ENCODE results near the gene GNA15. TPM values are rescaled to one million over a fixed set of nuclear protein-coding genes. Genes with fewer than 3 reads are reported as not detected.

GNA15 gene
- total and polyA plus RNA-seq, 2 donors (not counting 3 experiments of a cell fraction or from before 2014, with no cell fraction given), result 0.17 TPM; not detected in 1

DNA sequence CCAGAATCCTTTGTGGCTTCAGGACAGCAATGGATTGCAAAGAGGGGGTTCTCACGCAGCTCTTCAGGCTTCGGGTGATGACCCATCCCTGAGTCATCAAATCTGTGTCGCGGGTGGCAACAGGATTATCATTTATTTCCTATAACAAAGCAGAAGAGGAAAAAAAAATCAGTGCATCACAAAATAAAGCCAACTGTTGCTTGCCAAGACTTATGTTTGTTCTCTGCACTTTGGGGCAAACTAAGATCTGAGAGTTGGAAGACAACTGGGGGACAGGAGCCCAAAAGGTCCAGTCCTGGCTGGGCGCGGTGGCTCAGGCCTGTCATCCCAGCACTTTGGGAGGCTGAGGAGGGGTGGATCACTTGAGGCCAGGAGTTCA lies 6.4 kb downstream of the GNA15 start:
- Histone ChIP-seq H3K79me2 (ENCODE audit: control insufficient read depth, insufficient read depth, low read length) (no peaks in the 10 kb centered on the region), H3K4me3 (replicated peaks in 1 of 3; ENCODE audit: insufficient read depth in 1 of 3, low read depth in 1 of 3, low read length in 3 of 3) (no peak overlapping the region), H3K36me3 (ENCODE audit: control insufficient read depth in 2 of 2, extremely low read depth in 1 of 2, insufficient read depth in 2 of 2, low read length in 2 of 2) (no peaks in the 10 kb centered on the region), H2AFZ (ENCODE audit: low read depth, low read length) (peak overlapping the region; percentile 44), H3K4me1 (ENCODE audit: control insufficient read depth, extremely low read depth, insufficient read depth, low read length) (peaks cover 23% of the 10 kb centered on the region), H3K9ac (replicated peaks; ENCODE audit: extremely low read depth, insufficient read depth, low read length) (peak overlapping the region; percentile 67), H3K9me1 (replicated peaks; ENCODE audit: control insufficient read depth, extremely low read depth, insufficient read depth, low read length) (no peaks in the 10 kb centered on the region), H3K27ac (ENCODE audit: insufficient read depth, low read depth, low read length) (peak overlapping the region; percentile 97), H3K9me3 (replicated peaks; ENCODE audit: control insufficient read depth, insufficient read depth, low read length) (no peaks in the 10 kb centered on the region), H3K4me2 (ENCODE audit: insufficient read depth, low read length) (peak overlapping the region; percentile 32), H3K27me3 (ENCODE audit: control insufficient read depth in 2 of 2, insufficient read depth in 2 of 2, low read length in 2 of 2) (no peaks in the 10 kb centered on the region), H4K20me1 (replicated peaks; ENCODE audit: control insufficient read depth, extremely low read depth, insufficient read depth, low read length) (no peaks in the 10 kb centered on the region)
- dilution Hi-C loops (cut with MboI; ENCODE audit: extremely low pct_ligation_motif_present, low sequenced_read_pairs), result no loop called here
- peak; percentile 94 for TF ChIP-seq FOS (IDR thresholded peaks at IDR 0.05; ENCODE audit: borderline replicate concordance, insufficient read depth, low read length)
- TF ChIP-seq, protein P1, sequence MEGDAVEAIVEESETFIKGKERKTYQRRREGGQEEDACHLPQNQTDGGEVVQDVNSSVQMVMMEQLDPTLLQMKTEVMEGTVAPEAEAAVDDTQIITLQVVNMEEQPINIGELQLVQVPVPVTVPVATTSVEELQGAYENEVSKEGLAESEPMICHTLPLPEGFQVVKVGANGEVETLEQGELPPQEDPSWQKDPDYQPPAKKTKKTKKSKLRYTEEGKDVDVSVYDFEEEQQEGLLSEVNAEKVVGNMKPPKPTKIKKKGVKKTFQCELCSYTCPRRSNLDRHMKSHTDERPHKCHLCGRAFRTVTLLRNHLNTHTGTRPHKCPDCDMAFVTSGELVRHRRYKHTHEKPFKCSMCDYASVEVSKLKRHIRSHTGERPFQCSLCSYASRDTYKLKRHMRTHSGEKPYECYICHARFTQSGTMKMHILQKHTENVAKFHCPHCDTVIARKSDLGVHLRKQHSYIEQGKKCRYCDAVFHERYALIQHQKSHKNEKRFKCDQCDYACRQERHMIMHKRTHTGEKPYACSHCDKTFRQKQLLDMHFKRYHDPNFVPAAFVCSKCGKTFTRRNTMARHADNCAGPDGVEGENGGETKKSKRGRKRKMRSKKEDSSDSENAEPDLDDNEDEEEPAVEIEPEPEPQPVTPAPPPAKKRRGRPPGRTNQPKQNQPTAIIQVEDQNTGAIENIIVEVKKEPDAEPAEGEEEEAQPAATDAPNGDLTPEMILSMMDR (IDR thresholded peaks at IDR 0.05; ENCODE audit: extremely low read depth in 1 of 2, insufficient read depth in 1 of 2, low read depth in 1 of 2, low read length in 2 of 2), result no peak
- peak; percentile 69 for TF ChIP-seq JUN (IDR thresholded peaks at IDR 0.05; ENCODE audit: borderline replicate concordance, insufficient read depth, insufficient read length, low read depth)
- TF ChIP-seq, protein P2, sequence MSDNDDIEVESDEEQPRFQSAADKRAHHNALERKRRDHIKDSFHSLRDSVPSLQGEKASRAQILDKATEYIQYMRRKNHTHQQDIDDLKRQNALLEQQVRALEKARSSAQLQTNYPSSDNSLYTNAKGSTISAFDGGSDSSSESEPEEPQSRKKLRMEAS (IDR thresholded peaks at IDR 0.05; ENCODE audit: insufficient read depth, insufficient read length), result no peak
- TF ChIP-seq GATA2 (IDR thresholded peaks at IDR 0.05; ENCODE audit: insufficient read depth, insufficient read length, low read depth, low read length), result peak; percentile 40
- no peak for TF ChIP-seq POLR2AphosphoS5 (IDR thresholded peaks at IDR 0.05; ENCODE audit: insufficient read depth, low read depth, low read length)
- TF ChIP-seq POLR2A (IDR thresholded peaks at IDR 0.05; ENCODE audit: low read depth, low read length), result no peak
- POLR2A ChIA-PET, result interaction anchor here (0.8 to 1.4 kb wide), 3 partner anchors 13 to 192 kb away, joined by 5 to 11 read pairs (median 6); no protein-coding TSS in a partner anchor
- FAIRE-seq (no peak), DNase-seq (ENCODE audit: low read depth, low spot score) (no peak)
- BruUV-seq (replicated peaks), result TSS peak; percentile 30
- CTCF ChIA-PET, result interaction anchor here (0.9 to 8.4 kb wide), 10 partner anchors 9 to 192 kb away, joined by 3 to 122 read pairs (median 5); no protein-coding TSS in a partner anchor
- intact Hi-C loops (cut with micrococcal nuclease), result loop anchor here (1.0 kb wide), 3 partner anchors 13 to 192 kb away; no protein-coding TSS in a partner anchor

All from endothelial cell of umbilical vein (primary cell).